Activated T-helper 9 cell treated with anti-CD3 and anti-CD28 coated beads, Interleukin-2, amount 50 U/mL, for 16 hours (primary cell): ENCODE results near the gene CHRNA7.
"Not testable (repeated sequence)": the region's sequence is repeated elsewhere in the genome, so short reads cannot be mapped to it uniquely, and the experiment has no call there.

Experiments
- DNase-seq: peaks from one replicate; pipeline ENCODE4 v3.0.0-alpha.2; 2020; ENCODE audit warnings: low read depth

The CHRNA7 gene

DNA sequence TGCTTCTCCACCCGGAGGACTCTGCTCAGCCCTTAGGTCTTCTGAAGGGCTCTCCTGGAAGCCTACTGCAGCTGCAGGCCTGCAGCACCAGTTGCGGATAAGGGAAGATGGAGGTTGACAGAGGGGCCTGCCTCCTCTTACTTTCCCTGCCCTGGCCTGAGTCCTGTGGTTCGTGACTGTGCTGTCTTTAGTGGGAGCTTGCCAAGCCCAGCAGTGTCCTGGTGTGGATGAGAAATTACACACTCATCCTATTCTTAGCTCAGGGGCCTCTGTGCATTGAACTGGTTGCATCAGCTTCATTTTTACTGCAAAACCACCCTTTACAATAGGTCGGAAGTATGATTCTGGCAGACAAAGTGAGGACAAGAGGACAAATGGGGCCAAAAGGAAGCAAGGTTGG, 163.5 kb downstream of the CHRNA7 start:
- not testable (repeated sequence) for DNase-seq

DNA sequence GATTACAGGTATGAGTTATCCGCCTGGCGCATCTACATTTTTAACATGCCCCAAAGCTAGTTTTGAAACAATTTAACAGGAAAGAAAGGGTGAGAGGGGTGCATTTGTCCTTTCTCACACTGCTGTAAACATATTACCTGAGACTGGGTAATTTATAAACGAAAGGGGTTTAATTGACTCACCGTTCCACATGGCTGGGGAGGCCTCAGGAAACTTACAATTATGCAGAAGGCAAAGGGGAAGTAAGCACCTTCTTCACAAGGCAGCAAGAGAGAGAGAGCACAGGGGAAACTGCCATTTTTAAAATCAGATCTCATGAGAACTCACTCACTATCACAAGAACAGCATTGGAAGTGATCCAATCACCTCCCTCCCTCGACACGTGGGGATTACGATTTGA, 165.9 kb downstream of the CHRNA7 start:
- DNase-seq: not testable (repeated sequence)

DNA sequence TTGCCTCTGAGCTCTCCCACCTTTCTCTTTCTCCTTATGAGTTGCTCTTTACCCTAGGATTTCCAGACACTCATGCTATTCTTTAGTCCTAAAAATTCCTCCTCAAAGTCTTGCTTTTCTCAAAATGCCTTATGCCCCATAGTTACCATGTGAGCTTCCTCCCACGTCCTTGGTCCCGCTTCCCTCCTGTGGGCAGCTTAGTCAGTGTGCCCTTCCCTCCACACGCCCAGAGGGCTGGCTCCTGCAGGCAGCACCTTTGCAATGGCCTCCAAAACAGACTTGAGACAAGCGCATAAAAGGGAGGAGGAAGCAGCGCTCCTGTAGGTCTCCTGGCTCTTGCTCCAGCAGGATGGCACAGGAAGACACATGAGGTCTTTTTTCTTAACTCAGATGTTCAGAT, 168.6 kb downstream of the CHRNA7 start:
- not testable (repeated sequence) for DNase-seq

GRCh38 chr15:32209081-32209480, 178.8 kb downstream of the CHRNA7 start:
- DNase-seq: not testable (repeated sequence)

DNA sequence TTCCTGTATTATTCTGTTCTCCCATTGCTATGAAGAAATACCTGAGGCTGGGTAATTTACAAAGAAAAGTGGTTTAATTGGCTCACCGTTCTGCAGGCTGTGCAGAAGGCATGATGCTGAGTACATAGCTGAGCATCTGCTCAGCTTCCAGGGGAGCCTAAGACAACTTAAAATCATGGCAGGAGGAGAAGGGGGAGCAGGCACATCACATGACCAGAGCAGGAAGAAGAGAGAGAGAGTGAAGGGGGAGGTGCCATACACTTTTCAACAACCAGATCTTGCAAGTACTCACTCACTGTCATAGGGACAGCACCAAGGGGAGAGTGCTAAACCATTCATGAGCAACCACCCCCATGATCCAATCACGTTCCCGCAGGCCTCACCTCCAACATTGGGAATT, 188.4 kb downstream of the CHRNA7 start:
- DNase-seq: no peak
